HG03354 (cell line): ENCODE data around the gene HINT2.

Experiments used
- ATAC-seq: cut with Tn5 transposase; IDR thresholded peaks from one replicate; pipeline ENCODE4 v1.9.1; 2021; ENCODE audit warnings: mild to moderate bottlenecking; ENCODE audit not compliant: unreplicated experiment, poor library complexity, severe bottlenecking

The HINT2 gene

DNA sequence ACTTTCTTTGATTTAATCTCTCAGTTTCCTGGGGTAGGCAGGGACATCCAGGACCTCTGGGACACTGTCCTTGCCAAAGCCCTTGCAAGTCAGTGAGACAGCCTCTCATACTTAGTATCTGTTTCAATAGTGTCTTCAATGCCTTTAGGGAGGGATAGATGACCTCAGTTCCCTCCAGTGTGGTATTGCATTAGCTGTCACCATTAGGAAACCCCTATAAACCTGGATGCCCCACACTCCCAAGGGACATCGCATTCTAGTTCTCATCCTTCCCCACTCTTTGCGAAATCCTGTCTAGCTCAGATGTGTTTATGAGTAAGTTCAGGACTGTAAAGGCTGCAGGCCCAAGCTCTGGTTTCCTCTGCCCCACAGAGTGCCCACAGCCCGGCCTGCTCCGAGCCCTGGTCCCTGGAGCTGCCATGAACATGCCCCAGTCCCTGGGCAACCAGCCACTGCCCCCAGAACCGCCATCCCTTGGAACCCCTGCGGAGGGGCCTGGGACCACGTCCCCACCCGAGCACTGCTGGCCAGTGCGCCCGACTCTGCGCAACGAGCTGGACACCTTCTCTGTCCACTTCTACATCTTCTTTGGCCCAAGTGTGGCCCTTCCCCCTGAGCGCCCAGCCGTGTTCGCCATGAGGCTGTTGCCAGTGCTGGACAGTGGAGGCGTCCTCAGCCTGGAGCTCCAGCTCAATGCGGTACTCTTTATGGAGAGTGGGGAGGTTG, 27.3 kb upstream of the HINT2 start:
- ATAC-seq, result no peak

DNA sequence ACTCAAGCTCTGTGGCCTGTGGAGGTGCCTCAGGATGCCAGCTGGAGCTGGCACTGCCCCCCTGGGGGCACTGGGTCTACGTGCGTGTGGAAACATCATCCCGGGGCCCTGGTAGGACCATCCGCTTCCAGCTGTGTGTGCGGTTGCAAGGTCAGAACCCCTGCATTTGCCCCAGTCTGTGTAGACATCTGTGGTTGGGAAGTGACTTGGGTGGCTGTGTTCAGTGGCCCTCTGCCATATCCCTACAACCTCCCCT, 26.7 kb upstream of the HINT2 start:
- ATAC-seq, result no peak

- no peak for ATAC-seq
Measured at GRCh38 chr9:35840881-35841644, 26.2 kb upstream of the HINT2 start.

- ATAC-seq, result no peak
Measured at GRCh38 chr9:35839926-35840325, 25.1 kb upstream of the HINT2 start.

DNA sequence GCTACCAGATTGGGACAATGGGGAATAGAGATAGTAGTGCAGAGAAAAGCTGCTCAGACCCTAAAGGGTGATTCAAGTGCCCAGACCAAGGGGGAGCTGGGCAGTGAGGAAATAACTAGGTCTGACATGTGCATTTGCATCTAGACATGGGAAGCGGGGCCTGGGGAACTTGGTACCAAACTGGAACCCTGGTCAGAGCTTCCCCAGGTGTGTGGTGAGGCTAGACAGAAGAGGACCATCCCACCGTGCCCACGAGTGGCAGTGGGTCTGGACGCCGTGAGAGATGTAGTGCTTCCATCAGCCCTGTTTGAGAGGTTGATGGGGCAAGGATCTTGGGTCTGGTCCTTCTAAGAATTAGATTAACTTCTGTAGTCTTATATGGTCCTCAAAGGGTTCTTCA, 21.8 kb upstream of the HINT2 start:
- no peak for ATAC-seq

- no peak for ATAC-seq
Measured at GRCh38 chr9:35835766-35836165, 20.9 kb upstream of the HINT2 start.

DNA sequence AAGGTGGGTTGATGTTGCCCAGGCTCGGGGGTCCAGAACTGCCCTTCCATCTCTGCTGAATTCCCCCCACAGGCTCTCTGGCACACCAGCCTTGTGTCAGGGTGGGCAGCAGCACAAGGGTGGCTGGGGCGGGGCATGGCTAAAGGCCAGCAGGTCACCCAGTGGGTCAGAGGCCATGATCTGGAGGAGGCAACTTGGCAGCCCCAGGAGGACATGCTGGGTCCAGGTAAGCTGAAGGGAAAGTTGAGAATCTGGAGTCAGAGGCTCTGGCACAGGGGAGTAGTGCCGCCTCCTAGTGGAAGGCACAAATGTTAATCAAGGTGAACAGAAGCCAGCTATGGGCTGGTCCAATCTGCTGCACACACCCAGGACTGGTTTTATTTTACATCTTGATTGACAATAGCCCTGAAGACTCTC, 20.4 kb upstream of the HINT2 start:
- ATAC-seq, result no peak

GRCh38 chr9:35834260-35835215, 19.7 kb upstream of the HINT2 start:
- ATAC-seq, result no peak

- ATAC-seq, result no peak
Measured at GRCh38 chr9:35832814-35833213, 18.0 kb upstream of the HINT2 start.

GRCh38 chr9:35831040-35831439, 16.2 kb upstream of the HINT2 start:
- ATAC-seq, result no peak

- no peak for ATAC-seq
Measured at GRCh38 chr9:35829764-35830096, 14.9 kb upstream of the HINT2 start.

GRCh38 chr9:35829084-35829763, 14.4 kb upstream of the HINT2 start, which contains the start of gene TMEM8B:
Gene TMEM8B, plus strand, starts transcription at chr9:35829228. Its CDS starts 220 bp downstream, at chr9:35829448.
- peak; percentile 84 for ATAC-seq

GRCh38 chr9:35828716-35829083, 13.9 kb upstream of the HINT2 start, which contains the start of gene FAM221B:
Gene FAM221B, minus strand, starts transcription at chr9:35828732. Its CDS starts 2,571 bp downstream, at chr9:35826161.
- no peak for ATAC-seq

GRCh38 chr9:35827486-35827885, 12.6 kb upstream of the HINT2 start:
- no peak for ATAC-seq

- ATAC-seq, result peak; percentile 50
Measured at GRCh38 chr9:35826071-35826701, 11.3 kb upstream of the HINT2 start.

DNA sequence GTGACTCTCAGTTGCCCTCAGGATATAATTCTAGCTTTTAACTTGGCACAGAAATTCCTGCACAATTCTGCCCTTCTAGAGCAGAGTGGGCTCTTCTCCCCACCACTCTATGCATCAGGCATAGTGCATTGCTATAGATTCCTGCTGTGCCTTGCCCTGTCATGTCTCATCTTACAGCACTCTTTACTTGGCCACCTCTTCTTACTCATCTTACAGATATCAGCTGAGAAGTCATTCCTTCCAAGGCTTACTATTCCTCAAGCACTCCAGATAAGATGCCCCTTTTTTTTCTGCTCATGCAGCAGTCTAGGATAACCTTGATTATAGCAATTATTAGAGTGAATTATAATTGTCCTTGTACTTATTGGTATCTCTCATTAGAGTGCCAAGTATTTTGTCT, 8.1 kb upstream of the HINT2 start:
- ATAC-seq, result no peak

- ATAC-seq, result no peak
Measured at GRCh38 chr9:35820076-35820475, 5.2 kb upstream of the HINT2 start.

- no peak for ATAC-seq
Measured at GRCh38 chr9:35818341-35818740, 3.5 kb upstream of the HINT2 start.

- ATAC-seq, result no peak
Measured at GRCh38 chr9:35816708-35817107, 1.9 kb upstream of the HINT2 start.
